ACHN (cell line): ENCODE data around the gene STRAP.

ENCODE experiments used
- DNase-seq: peaks from one replicate; pipeline ENCODE4 v3.0.0-alpha.2; 2015
- in situ Hi-C: cut with HindIII; loops from 2 replicates; pipeline ENCODE4 v1.10.0; 2017; ENCODE audit warnings: low sequenced_read_pairs, low pct_ligation_motif_present, low pct_unique_long_range_greater_than_20kb

Gene STRAP

GRCh38 chr12:15882118-15882971 lies at the start of gene STRAP:
Gene STRAP (plus strand): TSS chr12:15882387. CDS start chr12:15882708, 321 bp downstream.
- in situ Hi-C loops, result no loop called here

GRCh38 chr12:15834575-15834974 lies 47.6 kb upstream of the STRAP start:
- no peak for DNase-seq
- in situ Hi-C loops, result no loop called here

More at GRCh38 chr12:15882118-15882971, at the start of gene STRAP:
- DNase-seq, result peak; percentile 99

GRCh38 chr12:15837141-15837790 lies 44.9 kb upstream of the STRAP start:
- in situ Hi-C loops, result no loop called here

GRCh38 chr12:15839041-15839440 lies 43.1 kb upstream of the STRAP start:
- in situ Hi-C loops, result no loop called here

More at GRCh38 chr12:15837141-15837790, 44.9 kb upstream of the STRAP start:
- DNase-seq, result no peak

GRCh38 chr12:15839682-15840081 lies 42.5 kb upstream of the STRAP start:
- no peak for DNase-seq
- in situ Hi-C loops, result no loop called here

More at GRCh38 chr12:15839041-15839440, 43.1 kb upstream of the STRAP start:
- no peak for DNase-seq

- peak; percentile 20 for DNase-seq
- in situ Hi-C loops, result no loop called here
Observed at GRCh38 chr12:15842108-15842507, 40.1 kb upstream of the STRAP start.

GRCh38 chr12:15846887-15847286 lies 35.3 kb upstream of the STRAP start:
- no peak for DNase-seq
- in situ Hi-C loops, result no loop called here

GRCh38 chr12:15848606-15849005 lies 33.6 kb upstream of the STRAP start:
- in situ Hi-C loops, result no loop called here
- DNase-seq, result no peak

GRCh38 chr12:15851045-15851620 lies 31.1 kb upstream of the STRAP start:
- no peak for DNase-seq
- in situ Hi-C loops, result no loop called here

GRCh38 chr12:15851919-15852318 lies 30.3 kb upstream of the STRAP start:
- DNase-seq, result no peak
- in situ Hi-C loops, result no loop called here

- in situ Hi-C loops, result no loop called here
Observed at GRCh38 chr12:15852383-15852782, 29.8 kb upstream of the STRAP start.

GRCh38 chr12:15853877-15854276 lies 28.3 kb upstream of the STRAP start:
- no peak for DNase-seq
- in situ Hi-C loops, result no loop called here

More at GRCh38 chr12:15852383-15852782, 29.8 kb upstream of the STRAP start:
- DNase-seq, result no peak

GRCh38 chr12:15854916-15855315 lies 27.3 kb upstream of the STRAP start:
- in situ Hi-C loops, result no loop called here
- DNase-seq, result peak; percentile 30

GRCh38 chr12:15855646-15856045 lies 26.5 kb upstream of the STRAP start:
- DNase-seq, result peak; percentile 38
- in situ Hi-C loops, result no loop called here

- peak; percentile 84 for DNase-seq
- in situ Hi-C loops, result no loop called here
Observed at GRCh38 chr12:15856097-15856982, 25.8 kb upstream of the STRAP start.

- DNase-seq, result no peak
Observed at GRCh38 chr12:15858353-15858752, 23.8 kb upstream of the STRAP start.

GRCh38 chr12:15859116-15859515 lies 23.1 kb upstream of the STRAP start:
- DNase-seq, result no peak
- in situ Hi-C loops, result no loop called here

More at GRCh38 chr12:15858353-15858752, 23.8 kb upstream of the STRAP start:
- in situ Hi-C loops, result no loop called here

GRCh38 chr12:15861404-15861803 lies 20.8 kb upstream of the STRAP start:
- DNase-seq, result no peak
- in situ Hi-C loops, result no loop called here
